ENCODE data around the gene CEP20.
"Not testable (repeated sequence)": the region's sequence is repeated elsewhere in the genome, so short reads cannot be mapped to it uniquely, and the experiment has no call there.

The CEP20 gene

GRCh38 chr16:15857724-15858560 is 30.5 kb downstream of the CEP20 start:
- no peak for DNase-seq

GRCh38 chr16:15856901-15857698 is 31.3 kb downstream of the CEP20 start, which contains the start of gene MYH11:
MYH11 (minus strand) TSS chr16:15857028; CDS start chr16:15838252, 18,776 bp downstream.
- no peak for DNase-seq

- DNase-seq = no peak
Observed at GRCh38 chr16:15856182-15856581, 32.2 kb downstream of the CEP20 start.

GRCh38 chr16:15855704-15856003 is 32.7 kb downstream of the CEP20 start:
- DNase-seq = no peak

DNA sequence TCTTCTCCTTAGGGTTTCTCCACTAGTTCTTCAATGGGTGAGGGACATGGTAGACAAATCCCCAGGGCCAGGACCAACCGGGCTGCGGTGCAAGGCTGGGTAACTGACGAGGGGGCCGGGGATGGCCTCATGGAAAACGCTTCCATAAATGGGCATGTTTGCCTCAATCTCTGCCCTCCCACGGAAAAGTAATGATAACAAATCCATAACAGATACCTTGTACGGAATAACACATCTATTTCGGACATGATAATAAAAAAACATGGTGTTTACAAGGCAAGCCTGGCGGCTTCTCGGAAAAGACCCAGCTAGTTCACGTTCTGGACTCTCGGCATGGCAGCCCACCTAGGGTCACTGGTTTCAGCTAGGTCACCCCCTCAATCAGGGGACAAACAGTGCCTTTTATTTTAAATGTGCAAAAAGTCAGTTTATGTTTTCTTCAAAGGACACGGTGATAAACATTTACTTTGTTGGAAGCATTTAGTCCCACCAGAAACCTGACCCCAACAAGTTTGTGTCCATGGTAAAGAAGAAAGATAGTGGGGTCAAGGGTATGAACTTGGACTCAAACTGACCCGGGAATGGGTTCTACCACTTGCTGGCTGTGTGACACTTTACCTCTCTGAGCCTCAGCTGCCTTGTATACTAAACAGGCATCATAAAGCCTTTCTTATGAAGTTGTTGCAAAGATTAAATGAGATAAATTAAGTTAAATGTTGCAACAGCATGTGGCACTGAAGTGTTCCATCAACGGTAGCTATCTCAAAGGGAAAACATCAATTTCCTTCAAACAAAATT is 33.3 kb downstream of the CEP20 start:
- no peak for DNase-seq

GRCh38 chr16:15854061-15854460 is 34.3 kb downstream of the CEP20 start:
- no peak for DNase-seq

GRCh38 chr16:15853021-15853420 is 35.4 kb downstream of the CEP20 start:
- no peak for DNase-seq

DNA sequence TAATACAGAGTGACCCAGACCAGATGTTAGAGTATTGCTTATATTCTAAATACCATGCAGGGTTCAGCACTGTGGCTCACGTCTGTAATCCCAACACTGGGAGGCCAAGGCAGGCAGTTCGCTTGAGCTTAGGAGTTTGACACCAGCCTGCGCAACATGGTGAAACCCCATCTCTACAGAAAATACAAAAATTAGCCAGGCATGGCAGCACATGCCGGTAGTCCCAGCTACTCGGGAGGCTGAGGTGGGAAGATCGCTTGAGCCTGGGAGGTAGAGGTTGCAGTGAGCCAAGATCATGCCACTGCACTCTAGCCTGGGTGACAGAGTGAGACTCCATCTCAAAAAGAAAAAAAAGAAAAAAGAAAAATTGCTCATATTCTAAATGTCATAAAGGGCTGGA is 37.8 kb downstream of the CEP20 start:
- DNase-seq = not testable (repeated sequence)

- DNase-seq = no peak
Observed at GRCh38 chr16:15849209-15849981, 39.0 kb downstream of the CEP20 start.

- DNase-seq = no peak
Observed at GRCh38 chr16:15847611-15848175, 40.7 kb downstream of the CEP20 start.

- no peak for DNase-seq
Observed at GRCh38 chr16:15846510-15846909, 41.9 kb downstream of the CEP20 start.

DNA sequence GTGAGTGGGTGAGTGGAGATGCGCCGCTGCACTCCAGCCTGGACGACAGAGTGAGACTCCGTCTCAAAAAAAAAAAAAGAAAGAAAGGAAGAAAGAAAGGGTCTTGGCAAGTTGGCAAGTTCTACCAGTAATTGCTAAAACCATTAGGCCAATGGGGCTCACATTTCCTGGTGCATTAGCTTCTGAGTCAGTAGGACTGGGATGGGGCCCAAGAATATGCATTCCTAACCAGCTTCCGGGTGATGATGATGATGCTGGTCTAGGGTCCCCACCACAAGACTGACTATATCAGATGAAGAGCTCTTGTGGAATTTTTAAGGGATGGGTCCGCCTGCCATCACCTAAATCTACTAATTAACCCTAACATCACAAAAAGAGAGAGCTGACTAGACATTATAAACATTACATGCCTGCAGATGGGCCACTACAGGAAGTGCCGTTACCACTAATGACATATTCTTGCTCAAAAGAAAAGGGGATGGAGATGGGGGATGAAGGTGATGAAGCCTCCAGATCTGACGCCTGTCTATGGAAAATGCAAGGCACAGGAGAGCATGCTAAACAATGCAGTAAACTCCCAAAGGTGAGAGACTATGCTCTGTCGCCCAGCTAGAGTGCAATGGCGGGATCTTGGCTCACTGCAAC is 44.6 kb downstream of the CEP20 start:
- DNase-seq = no peak

DNA sequence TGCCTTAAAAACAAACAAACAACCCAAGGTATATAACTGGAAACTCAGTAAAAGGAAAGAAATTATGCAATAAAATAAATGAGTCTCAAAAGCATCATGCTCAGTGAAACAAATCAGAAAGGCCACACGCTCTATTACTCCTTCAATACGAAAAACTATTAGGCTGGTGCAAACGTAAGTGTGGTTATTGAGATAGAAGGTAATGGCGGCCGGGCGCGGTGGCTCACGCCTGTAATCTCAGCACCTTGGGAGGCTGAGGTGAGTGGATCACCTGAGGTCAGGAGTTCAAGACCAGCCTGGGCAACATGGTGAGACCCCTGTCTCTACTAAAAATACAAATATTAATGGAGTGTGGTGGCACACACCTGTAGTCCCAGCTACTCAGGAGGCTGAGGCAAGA is 49.2 kb downstream of the CEP20 start:
- not testable (repeated sequence) for DNase-seq

DNA sequence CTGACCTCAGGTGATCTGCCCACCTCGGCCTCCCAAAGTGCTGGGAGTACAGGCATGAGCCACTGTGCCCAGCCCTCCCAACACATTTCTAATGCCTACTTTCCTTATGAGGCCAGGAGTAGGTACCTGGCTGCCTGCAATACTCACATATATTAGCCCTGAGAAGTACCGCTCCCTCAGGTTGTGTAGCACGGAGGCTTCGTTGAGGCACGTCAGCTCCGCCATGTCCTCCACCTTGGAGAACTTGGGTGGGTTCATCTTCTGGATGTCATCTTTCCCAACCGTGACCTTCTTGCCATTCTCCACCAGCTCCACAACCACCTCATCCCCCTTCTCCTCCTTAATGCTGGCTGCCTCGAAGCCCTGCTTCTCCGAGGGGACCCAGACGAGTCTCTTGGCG is 50.6 kb downstream of the CEP20 start:
- no peak for DNase-seq

GRCh38 chr16:15836965-15837611 is 51.3 kb downstream of the CEP20 start:
- DNase-seq = no peak

DNA sequence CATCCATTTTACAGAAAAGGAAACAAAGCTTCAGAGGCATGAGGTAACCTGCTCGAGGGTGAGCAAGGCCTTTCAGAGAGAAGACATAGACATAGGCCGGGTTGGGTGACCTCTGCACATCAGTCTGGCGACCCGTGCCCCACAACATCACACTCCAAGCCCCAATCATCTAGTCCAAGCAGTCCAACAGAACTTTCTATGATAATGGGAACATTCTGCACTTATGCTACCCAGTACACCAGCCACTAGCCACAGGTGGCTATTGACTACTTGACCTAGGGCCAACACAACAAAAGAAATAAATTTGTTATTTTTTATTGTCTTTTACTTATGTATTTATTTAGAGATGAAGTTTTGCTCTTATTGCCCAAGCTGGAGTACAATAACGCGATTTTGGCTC is 52.3 kb downstream of the CEP20 start:
- DNase-seq = no peak

DNA sequence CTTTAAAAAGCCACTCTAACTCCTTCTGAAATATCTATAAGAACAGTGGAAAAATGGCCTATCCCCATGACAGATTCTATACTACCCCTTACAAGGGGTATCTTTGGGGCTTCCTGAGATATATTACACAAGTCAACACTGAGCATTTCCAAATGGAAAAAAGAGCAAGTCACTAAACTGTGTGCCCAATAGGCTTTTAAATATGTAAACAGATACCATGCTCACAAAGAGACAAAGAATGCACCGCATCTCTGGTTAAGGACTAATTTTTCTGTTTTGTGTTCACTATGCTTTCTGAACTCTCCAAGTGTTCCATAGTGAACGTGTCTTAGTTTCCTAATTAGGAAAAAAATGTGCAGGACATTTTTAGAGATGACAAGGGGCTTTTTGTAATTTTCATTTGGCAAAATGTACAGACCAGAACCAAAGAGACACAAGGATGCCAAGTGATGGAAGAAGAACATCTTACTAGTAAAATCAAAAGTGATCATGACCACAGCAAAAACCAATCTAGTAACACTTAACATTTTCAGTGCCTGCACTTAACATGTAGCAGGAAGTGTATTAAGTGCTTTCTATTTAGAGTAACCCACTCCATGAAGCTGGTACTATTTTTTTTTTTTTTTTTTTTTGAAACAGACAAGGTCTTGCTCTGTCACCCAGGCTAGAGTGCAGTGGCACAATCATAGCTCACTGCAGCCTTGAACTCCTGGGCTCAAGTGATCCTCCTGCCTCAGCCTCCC is 53.1 kb downstream of the CEP20 start:
- no peak for DNase-seq

DNA sequence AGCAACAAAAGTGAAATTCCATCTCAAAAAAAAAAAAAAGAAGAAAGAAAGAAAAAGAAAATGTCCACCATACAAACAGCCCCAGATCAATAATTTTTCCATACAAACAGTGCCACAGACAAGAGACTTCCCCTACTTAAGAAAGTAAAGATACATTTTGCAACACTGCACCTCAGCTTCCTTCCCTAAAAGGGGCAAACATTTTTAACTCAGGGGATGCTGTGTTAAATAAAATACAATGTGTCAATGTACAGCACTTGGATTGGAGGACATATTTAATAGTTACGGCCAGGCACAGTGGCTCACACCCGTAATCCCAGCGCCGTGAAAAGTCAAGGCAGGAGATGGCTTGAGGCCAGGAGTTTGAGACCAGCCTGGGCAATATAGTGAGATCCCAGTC is 53.9 kb downstream of the CEP20 start:
- DNase-seq = no peak

DNA sequence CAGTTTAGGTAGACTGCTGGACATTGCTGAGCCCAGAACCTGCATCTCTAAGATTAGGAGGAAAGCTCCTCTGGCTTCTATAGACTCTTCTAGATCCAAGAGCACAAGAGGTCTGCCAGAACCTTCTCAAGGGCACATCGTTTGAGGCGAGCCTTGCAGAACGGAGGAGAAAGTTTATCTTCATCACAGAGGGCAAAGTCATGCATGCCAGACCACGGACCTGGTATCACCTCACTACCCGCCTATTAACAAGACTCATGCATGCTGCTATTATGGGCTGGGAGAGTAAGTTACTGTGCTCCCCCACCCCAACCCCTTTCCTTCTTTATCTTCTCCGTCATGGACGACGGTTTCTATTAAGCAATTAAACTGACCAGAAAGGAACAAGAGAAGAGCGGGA is 54.9 kb downstream of the CEP20 start:
- DNase-seq = no peak

DNA sequence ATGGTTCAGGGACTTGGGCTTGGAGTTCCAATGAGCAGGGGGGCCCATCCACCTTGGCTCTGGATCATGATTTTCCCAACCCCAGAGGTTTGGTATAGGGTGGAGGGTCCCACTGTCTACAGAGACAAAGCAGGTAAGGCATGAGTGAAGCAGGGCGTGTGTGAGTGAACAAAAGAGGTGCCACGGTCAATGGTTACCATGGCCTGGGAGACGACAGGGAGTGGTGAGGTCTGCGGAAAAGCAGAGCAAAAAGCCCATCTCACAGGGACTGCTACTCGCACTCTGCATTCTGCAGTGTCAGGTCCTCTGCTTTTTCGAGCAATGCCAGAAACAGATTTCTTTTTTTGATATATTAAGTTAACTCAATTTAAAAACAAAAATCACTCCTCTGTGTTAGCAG is 56.2 kb downstream of the CEP20 start:
- no peak for DNase-seq

Measured in NCI-H1694 treated with DMSO at 0.1 percent for 48 hours (cell line).